NOMO-1 (cell line): ENCODE data around the gene SPATC1L.
A peak's percentile ranks its signal among the peaks of the same experiment; 100 is the strongest.
"Not testable (repeated sequence)": the region's sequence is repeated elsewhere in the genome, so short reads cannot be mapped to it uniquely, and the experiment has no call there.

ENCODE experiments used
- DNase-seq, 2 experiments: peaks; one replicate each; lab custom pipeline; 2025; ENCODE audit not compliant: unreplicated experiment in 2 of 2; lab: John Stamatoyannopoulos, UW

SPATC1L gene

DNA sequence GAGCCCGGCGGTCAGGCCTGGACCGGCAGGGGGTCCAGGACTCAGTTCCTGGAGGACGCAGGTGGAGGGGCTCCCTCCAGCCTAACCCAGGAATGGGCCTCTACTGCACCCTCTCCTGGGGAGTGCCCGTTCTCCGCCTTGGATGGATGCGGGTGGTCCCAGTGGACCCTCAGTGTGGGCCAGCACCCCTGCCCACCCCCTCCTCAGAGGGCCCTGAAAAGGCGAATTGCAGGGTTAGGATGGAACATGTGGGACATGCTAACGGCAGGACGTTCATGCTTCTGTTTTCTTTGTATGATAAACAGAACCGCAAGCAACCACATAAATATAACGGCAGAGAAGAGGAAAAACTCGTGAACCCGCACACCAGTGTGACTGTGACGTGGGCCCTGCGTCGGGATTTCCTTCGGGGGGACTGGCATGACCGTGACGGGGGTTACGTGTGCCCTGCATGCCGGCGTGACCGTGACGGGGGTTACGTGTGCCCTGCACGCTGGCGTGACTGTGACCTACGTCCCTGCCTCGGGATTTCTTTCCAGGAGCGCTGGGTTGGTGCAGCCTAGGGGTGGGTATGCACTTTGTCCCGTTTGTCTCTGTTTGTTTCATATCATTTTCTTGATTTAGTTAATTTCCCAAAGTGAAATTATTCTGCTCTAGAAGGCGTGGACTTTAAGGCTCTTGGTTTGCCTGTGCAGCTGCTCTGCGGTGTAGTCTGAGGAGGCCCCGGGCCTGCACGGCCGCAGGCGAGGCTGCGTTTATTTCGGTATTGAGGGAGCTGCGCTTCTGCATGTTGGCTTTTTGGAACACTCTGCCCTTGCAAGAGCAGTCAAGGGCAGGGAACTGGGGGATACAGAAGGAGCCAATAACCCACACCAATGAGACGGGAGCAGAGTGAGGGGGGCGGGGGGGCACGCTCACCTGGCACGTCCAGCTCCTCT, 32.0 kb downstream of the SPATC1L start:
- DNase-seq: no peak

DNA sequence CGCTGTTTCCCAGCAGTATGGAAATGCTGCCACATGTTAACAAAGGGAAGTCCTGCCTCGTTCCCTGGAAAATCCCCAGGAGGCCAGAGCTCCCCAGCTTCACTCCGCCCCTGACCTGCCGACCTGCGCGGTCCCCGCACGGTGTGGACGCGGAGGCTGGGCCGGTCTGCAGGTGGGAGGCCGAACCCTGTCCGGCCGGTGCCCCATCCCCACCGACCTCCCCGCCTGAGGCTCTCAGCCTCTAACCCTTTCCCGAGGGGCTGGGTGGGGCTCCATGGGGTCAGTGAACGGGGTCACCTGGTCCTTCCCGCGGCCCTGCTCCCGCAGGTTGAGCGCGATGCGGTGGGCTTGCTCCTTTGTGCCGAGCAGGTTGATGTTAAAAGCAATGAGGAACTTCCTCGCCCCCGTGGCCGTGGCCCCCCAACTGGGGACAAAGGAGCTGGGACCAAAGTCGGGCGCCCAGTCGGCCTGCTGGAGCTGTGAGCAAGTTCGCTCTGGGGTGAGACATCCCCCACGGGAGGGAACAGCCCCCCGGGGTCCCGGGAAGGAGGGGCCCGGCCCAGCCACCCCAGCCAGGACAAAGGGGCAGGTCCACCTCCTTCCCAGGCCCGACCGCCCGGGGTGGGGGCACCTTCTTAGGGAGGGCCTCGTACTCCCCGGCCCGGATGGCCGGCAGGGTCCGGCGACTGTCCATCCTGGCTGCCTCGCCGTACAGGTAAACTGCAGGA, 32.8 kb downstream of the SPATC1L start:
- DNase-seq: no peak

DNA sequence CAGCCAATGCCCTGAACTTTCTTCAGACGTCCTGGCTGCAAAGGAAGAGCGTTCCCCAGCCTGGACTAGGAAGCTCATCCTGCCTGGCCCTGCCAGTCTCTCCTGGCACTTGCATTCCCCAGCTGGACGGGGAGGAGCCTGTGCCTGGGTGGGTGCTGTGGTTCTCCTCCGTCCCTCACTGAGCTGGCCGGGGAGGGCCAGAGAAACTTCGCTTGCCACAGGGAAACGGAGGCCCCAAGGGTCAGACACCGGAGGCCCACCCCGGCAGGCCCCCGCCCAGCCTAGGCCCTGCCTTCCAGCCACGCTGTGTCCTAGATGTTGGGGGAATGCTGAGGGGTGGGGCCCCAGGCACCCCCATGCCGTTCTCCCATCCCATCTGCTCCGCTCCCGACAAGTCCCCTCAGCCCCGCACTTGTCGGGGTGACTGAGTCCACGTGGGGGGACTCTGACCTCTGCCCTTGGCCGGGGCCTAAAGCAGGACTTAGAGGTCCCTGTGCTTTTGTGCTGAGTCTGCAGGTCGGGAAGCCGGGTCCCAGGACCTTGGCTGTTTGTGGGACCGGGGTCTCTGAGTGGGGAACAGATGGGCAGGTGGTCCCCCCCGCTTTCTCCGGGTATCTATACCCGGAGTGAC, 33.7 kb downstream of the SPATC1L start:
- no peak for DNase-seq

DNA sequence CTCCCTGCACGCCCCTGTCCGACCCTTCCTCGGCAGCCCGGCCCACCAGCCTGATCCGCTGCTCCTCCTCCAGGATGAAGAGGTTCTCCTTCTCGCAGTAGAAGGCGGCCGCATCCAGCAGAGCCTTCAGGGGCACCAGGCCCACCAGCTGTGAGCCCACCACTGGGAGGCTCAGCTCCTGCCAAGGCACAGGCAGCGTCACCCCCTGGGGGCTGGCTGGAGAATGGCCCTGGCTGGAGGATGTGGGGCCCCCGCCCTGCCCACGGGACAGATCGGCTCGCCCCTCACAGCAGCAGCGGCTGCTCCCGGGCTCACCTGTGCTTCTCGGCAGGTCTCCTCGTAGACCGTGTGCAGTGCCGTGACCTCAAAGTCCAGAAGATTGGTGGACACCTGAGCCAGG, 34.2 kb downstream of the SPATC1L start:
- DNase-seq: no peak

DNA sequence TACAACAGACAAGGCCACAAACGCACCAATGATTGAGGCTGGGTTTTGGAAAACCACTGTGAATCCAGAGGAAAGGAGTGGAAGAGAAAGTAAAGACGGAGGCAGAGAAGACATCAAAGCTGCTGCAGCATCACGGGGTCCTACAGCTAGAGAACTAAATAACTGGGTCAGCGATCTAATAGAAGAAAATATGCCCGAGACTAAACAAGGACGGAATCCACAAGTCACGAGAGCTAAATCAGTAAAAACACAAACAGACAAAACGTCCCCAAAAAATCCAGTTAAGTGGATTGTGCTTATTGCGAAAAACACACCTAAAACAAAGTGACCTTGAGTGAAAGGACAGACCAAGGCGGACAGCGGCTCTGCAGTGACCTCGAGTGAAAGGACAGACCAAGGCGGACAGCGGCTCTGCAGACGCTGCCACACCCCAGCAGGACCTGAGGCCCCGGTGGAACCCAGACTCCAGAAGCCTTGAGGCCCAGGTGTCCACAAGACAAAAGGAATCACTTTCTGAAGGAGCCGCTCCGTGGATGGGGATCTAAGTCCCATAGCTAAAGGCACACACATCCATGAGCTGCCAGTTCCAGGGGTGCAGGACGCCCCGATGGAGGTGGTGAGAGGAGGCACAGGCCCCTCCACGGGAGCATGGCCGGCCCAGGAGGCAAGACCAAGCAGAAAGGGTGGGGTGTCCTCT, 34.9 kb downstream of the SPATC1L start:
- no peak for DNase-seq

DNA sequence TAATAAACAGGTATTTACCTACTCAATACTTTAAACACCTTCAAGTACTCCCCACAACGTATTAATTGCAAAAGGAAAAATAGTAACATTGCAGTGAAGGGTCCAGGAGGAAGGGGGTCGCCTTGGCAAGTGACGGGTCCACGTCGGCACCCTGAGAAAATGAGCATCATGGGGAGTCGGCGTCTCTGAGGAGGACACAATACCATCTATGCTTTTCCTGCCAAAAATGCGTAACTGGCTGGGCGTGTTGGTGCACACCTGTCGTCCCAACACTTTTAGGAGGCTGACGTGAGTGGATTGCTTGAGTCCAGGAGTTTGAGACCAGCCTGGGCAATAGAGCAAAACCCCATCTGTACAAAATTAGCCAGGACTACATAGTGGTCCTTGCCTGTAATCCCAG, 36.2 kb downstream of the SPATC1L start:
- no peak for DNase-seq

DNA sequence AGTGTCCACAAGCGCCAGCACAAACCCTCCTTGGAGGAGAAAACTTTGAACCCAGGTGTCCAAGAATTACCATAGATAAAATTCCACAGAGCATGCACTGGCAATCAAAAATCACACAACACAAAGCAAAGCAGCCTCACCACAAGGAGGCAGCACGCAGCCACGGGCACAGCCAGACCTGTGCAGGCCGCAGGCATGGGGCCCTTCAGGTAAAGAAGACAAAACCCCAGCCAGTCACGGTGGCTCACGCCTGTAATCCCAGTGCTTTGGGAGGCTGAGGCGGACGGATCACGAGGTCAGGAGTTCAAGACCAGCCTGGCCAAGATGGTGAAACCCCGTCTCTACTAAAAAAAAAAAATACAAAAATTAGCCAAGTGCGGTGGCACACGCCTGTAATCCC, 36.8 kb downstream of the SPATC1L start:
- peak; percentile 11 to 18 for DNase-seq

DNA sequence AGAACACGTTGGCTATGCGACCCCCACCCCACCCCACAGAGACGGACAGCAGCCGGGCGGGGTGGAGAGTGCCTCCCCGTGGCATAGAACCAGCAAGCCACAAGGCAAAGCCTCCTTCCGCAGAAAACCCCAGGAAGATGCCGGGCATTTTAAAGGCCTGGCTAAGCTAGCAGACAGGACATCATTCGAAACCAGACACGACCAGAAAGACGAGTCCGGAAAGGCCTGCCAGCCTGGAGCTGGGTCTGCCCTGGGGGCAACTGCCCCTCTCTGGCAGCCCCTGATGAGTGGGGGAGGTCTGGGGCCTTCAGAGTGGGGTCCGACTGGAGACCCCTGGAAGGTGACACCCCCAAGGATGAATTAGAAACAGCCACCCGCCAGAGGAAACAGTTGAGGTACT, 37.4 kb downstream of the SPATC1L start:
- no peak for DNase-seq

DNA sequence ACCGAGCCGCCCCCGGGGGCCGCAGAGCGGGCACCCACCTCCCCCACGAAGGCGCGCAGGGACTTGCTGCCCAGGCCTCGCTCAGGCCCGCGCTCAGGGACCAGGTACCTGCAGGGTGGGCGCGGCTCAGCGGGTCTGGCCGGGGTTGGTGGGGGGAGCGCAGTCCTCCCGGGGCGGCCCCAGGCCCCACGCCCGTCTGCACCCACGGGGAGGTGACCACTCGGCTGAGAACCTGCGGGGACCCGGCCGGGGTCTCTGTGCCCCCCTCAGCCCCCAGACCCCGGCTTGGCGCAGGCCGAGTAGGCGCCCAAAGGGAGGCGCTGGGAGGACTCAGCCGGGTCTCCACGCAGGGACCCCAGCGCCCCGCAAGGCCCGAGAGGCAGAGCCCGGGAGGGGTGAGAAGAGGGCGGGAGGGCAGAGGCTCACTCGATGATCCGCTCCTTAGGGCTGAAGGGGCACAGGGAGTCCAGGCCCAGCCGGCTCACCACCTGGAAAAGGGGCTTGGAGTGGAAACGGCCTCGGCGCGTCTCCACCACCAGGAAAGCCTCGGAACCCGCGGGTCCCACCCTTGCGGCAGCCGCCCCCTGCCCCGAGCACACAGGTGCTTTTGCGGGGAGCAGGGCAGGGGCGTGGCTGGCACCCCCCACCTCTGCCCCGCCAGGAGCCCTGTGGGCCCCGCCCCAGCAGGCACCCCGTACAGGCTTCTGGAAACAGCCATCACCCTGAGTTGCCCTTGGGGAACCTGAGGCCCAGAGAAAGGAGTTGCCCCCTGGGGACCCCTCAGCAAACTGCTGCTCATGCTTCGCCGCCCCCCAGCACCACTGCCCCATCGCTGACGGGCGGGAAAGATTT, 38.2 kb downstream of the SPATC1L start:
- no peak for DNase-seq

DNA sequence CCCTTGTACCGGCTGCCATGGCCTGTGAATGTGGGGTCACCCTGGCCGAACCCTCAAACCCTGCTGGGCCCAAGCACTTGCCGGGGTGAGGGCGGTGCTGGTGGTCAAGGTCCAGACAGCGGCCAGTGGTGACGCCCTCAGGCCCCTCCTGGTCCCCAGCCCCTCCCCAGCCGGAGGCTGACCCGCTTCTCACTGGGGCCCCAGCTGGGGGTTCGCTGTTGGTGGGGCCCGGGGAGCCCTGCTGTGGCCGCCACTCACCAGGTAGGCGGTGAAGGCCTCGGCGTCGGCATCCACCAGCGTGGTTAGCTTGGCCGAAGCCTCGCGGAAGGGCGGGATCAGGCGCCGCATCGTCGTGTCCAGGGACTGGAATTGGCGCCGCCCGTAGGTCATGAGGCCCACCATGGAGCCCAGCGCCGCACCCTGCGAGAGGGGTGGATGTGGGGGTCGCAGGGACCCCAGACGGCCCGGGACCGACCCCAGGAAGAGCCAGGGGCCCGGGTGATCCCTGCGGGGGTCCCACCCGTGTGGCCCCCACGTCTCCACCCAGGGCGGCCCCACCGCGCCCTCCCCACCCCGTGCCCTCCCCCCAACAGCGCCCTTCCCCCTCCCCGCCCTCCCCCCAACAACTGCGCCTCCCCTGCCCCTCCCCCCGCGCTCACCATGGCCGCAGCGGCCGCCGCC, 39.0 kb downstream of the SPATC1L start:
- DNase-seq: no peak

DNA sequence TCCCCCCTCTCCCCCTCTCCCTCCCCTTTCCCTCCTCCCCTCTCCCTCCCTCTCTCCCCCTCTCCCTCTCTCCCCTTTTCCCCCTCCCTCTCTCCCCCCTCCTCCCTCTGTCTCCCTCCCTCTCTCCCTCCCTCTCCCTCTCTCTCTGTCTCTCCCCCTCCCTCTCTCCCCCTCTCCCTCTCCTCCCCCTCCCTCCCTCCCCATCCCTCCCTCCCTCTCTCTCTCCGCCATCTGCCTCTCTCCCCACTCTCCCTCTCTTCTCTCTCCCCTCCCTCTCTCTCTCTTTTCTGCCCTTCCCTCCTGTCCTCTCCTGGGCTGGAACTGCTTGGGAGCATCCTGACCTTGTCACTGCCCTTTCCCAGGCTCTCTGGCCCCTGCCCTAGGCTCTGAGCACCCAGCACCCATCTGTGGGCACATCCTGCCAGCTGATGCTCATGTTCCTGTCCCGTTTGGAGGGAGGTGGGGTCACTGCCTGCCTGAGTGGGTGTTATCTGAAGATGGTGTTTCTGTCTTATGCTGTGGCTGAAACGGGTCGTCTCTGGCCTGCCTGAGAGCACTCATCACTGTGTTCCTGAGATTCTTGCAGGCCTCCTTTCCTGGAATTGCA, 39.7 kb downstream of the SPATC1L start:
- DNase-seq: no peak

DNA sequence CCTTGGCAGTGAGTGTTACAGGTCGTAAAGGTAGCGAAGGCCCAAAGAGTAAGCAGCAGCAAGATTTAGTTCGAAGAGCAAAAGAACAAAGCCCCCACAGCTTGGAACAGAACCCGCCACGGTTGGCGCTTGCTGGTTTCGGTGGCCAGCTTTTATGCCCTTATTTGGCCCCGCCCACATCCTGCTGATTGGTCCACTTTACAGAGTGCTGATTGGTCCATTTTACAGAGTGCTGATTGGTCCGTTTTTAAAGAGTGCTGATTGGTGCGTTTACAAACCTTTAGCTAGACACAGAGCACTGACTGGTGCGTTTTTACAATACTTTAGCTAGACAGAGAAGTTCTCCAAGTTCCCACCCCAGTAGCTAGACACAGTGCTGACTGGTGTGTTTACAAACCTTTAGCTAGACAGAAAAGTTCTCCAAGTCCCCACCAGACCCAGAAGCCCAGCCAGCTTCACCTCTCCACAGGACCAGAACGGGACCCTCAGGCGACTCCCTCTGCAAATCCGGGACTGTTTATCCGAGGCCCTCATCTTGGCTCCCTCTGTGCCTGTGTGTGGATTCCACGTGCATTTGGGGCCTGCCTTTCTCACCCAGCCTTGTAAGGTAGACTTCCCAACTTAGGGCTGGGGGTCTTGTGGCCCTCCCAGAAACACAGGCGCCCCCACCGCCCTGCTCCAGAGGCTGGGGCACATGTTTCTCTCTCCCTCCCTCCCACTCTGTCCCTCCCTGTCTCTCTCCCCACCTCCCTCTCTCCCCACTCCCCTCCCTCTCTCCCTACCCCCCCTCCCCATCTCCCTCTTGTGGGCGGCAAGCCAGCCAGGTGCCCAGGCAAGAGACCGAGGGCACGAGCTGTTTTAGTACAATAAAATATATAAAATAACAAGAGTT, 41.4 kb downstream of the SPATC1L start:
- no peak for DNase-seq

DNA sequence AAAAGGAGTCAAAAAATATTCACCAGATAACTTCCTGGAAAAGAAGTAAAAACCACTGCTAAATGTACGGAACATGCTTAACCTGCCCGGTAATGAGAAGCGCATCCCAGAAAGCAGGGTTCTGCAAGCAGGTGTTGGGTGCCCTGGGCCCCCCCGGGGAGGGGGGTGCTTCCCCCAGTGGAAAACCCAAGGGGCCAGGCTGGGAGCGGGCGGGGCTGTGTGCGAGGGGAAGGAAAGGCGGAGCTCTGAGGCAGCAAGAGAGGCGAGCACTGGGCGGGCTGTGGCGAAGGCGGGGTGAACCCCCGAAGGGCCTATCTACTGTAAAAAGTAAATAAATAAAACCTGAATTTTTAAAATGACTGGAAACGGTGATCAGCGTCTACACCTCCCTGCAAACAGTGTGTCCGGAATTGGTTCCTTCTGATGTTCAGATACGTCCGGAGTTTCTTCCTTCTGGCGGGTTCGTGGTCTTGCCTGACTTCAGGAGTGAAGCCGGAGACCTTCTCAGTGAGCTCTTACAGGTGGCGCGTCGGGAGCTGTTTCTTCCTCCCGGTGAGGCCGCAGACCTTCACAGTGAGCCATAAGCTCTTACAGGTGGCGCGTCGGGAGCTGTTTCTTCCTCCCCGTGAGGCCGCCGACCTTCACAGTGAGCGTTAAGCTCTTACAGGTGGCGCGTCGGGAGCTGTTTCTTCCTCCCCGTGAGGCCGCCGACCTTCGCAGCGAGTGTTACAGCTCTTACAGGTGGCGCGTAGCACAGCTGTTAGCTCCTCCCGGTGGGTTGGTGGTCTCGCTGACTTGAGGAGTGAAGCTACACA, 42.3 kb downstream of the SPATC1L start:
- DNase-seq: no peak

DNA sequence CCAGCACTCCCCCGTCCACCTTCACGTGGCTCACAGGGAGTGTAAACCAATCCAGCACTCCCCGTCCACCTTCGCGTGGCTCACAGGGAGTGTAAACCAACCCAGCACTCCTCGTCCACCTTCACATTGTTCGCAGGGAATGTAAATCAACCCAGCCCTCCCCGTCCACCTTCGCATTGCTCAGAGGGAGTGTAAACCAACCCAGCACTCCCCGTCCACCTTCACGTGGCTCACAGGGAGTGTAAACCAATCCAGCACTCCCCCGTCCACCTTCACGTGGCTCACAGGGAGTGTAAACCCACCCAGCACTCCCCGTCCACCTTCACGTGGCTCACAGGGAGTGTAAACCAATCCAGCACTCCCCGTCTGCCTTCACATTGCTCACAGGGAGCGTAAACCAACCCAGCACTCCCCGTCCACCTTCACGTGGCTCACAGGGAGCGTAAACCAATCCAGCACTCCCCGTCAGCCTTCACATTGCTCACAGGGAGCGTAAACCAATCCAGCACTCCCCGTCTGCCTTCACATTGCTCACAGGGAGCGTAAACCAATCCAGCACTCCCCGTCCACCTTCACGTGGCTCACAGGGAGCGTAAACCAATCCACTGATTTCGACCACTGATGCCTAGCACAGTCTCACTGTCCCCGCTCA, 43.8 kb downstream of the SPATC1L start:
- DNase-seq: not testable (repeated sequence)

DNA sequence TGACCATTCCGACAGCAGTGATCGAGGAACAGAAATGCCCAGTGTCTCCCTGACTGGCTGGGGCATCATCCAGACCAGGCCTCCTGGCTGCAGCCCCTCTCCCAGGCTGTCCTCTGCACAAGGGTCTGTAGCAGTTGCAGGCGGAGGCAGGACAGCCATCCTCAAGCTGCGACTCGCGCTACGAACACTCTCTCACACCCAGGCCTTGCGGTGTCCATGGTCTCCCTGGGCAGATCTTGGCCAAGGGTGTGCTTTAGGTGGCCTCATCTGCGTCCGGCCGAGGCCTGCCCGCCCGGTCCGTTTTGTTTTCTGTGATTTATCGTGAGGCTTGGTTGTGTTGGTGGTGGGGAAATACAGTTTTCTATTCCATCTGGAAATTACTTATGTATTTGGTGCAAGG, 44.6 kb downstream of the SPATC1L start:
- DNase-seq: no peak

DNA sequence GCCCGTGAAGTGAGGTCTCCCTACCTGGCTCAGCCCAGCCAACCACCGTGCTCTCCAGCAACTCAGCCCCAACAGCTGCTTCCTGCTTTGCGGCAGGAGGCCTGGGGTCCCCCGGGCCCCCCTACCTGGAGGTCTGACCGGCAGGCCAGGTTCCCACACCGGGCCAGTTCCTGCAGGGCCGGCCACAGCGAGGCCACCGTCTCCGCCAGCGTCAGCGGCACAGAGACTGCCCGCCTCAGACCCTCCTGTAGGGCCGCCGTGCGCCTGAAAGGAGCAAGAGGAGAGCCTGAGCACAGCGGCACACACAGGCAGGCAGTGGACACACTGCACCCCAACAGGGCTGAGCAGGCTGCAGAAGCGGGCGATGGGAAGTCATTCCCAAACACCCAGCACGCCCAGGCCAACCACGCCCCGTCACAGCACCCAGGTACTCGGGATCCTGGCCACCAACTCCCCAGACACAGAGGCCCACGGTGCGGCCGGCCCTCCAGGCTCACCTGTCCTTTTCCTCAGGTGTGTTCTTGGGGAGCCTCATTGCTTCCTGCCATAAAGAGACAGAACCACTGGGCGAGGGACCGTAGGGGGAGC, 45.8 kb downstream of the SPATC1L start:
- DNase-seq: no peak
